ENCODE data around the gene ZNF397.

Gene ZNF397

DNA sequence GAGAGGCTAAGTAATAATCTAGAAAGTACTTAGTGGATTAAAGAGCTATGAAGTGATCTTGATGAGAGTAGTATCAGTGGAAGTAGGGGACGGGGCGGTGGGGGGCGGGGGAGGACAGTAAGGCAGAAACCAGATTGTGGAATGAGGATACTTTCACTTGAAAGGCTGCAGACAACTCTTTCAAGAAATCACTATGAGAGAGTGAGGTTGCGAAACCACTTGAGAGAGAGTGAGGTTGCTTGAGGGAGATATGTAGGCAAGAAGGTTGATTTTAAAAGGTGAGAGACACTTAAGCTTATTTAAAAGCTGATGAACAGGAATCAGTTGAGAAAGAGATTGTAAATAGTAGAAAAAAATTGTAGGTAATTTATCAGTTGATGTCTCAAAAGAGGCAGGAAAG, 3.8 kb downstream of the ZNF397 start:
- Histone ChIP-seq H3K36me3 (peaks cover 73% of the 10 kb centered on the region), H3K9ac (no peak overlapping the region)

GRCh38 chr18:35245719-35246317, 5.0 kb downstream of the ZNF397 start:
- Histone ChIP-seq H3K27ac (no peak overlapping the region), H3K9ac (no peak overlapping the region), H3K36me3 (peaks cover 83% of the 10 kb centered on the region), H3K9me3 (peaks cover 68% of the 10 kb centered on the region), H3K27me3 (no peaks in the 10 kb centered on the region), H3K4me2 (no peak overlapping the region), H3K4me1 (peaks cover 13% of the 10 kb centered on the region), H4K20me1 (no peaks in the 10 kb centered on the region), H3K4me3 (peak overlapping the region; percentile 2; the same call in 1 of the 2 replicates)
- TF ChIP-seq Cebpa-rat (IDR thresholded peaks at IDR 0.05) = no peak

More for the DNA sequence above, 3.8 kb downstream of the ZNF397 start:
- Histone ChIP-seq H4K20me1 (no peaks in the 10 kb centered on the region), H3K4me3 (0 out of 2 replicates have a peak overlapping the region, but pooled peaks have one; percentile 2), H3K27ac (no peak overlapping the region), H3K4me1 (peaks cover 17% of the 10 kb centered on the region), H3K27me3 (no peaks in the 10 kb centered on the region), H3K9me3 (peaks cover 68% of the 10 kb centered on the region), H3K4me2 (no peak overlapping the region)
- TF ChIP-seq Cebpa-rat (IDR thresholded peaks at IDR 0.05) = no peak

DNA sequence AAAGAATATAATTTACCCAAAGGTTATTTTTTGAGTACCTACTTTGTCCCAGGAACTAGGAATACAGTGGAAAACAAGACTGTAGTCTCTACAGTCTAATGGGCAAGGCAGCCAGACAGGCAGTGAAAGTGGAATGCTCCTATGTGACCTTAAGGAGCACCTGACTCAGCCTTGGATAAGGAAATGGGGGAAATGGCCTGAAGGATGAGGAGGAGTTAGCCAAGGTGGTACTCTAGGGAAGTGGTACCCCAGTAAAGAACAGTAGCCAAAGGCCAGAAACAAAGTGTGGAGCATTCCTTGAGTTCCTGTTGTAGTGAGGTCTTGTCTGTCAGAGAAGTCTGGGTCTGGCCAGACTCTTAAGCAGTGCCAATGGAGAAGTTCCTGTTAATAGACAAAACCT, 6.0 kb downstream of the ZNF397 start:
- Histone ChIP-seq H4K20me1 (no peaks in the 10 kb centered on the region), H3K4me1 (peaks cover 9% of the 10 kb centered on the region), H3K36me3 (peaks cover 91% of the 10 kb centered on the region), H3K9ac (no peak overlapping the region), H3K4me2 (no peak overlapping the region), H3K4me3 (no peak overlapping the region), H3K27ac (no peak overlapping the region), H3K9me3 (peaks cover 77% of the 10 kb centered on the region), H3K27me3 (no peaks in the 10 kb centered on the region)
- TF ChIP-seq Cebpa-rat (IDR thresholded peaks at IDR 0.05) = no peak

- no peak overlapping the region for H3K4me2 ChIP-seq
Measured at GRCh38 chr18:35247412-35248249, 6.8 kb downstream of the ZNF397 start.

GRCh38 chr18:35248429-35248828, 7.6 kb downstream of the ZNF397 start:
- Histone ChIP-seq H3K9me3 (peaks cover 81% of the 10 kb centered on the region), H3K27me3 (no peaks in the 10 kb centered on the region), H3K27ac (no peak overlapping the region), H3K4me3 (no peak overlapping the region), H4K20me1 (no peaks in the 10 kb centered on the region), H3K4me1 (no peaks in the 10 kb centered on the region), H3K9ac (no peak overlapping the region), H3K4me2 (no peak overlapping the region), H3K36me3 (peaks cover 94% of the 10 kb centered on the region)
- no peak for TF ChIP-seq Cebpa-rat (IDR thresholded peaks at IDR 0.05)

More at GRCh38 chr18:35247412-35248249, 6.8 kb downstream of the ZNF397 start:
- no peak overlapping the region for H3K27ac ChIP-seq
- no peaks in the 10 kb centered on the region for H4K20me1 ChIP-seq
- H3K9me3 ChIP-seq = peaks cover 81% of the 10 kb centered on the region
- H3K4me1 ChIP-seq = peaks cover 1% of the 10 kb centered on the region
- H3K27me3 ChIP-seq = no peaks in the 10 kb centered on the region
- no peak overlapping the region for H3K4me3 ChIP-seq
- no peak for TF ChIP-seq Cebpa-rat (IDR thresholded peaks at IDR 0.05)
- no peak overlapping the region for H3K9ac ChIP-seq
- H3K36me3 ChIP-seq = peaks cover 94% of the 10 kb centered on the region

GRCh38 chr18:35252466-35252865, 11.6 kb downstream of the ZNF397 start:
- Histone ChIP-seq H3K36me3 (peaks cover 88% of the 10 kb centered on the region), H4K20me1 (no peaks in the 10 kb centered on the region), H3K9ac (no peak overlapping the region), H3K4me1 (no peaks in the 10 kb centered on the region), H3K9me3 (peaks cover 77% of the 10 kb centered on the region), H3K27ac (no peak overlapping the region), H3K27me3 (no peaks in the 10 kb centered on the region), H3K4me3 (no peak overlapping the region), H3K4me2 (no peak overlapping the region)
- TF ChIP-seq Cebpa-rat (IDR thresholded peaks at IDR 0.05) = no peak

- no peak for TF ChIP-seq Cebpa-rat (IDR thresholded peaks at IDR 0.05)
- H3K27ac ChIP-seq = no peak overlapping the region
- H3K9ac ChIP-seq = no peak overlapping the region
- no peaks in the 10 kb centered on the region for H3K27me3 ChIP-seq
- peak overlapping the region; percentile 24 for H3K4me3 ChIP-seq
- H3K9me3 ChIP-seq = peaks cover 71% of the 10 kb centered on the region
- no peak overlapping the region for H3K4me2 ChIP-seq
- no peaks in the 10 kb centered on the region for H3K4me1 ChIP-seq
- no peaks in the 10 kb centered on the region for H4K20me1 ChIP-seq
- H3K36me3 ChIP-seq = peaks cover 86% of the 10 kb centered on the region
Measured at GRCh38 chr18:35253655-35254287, 12.9 kb downstream of the ZNF397 start.

- Histone ChIP-seq H3K36me3 (peaks cover 87% of the 10 kb centered on the region), H3K27me3 (no peaks in the 10 kb centered on the region), H3K4me3 (no peak overlapping the region), H3K4me2 (no peak overlapping the region), H3K4me1 (no peaks in the 10 kb centered on the region), H4K20me1 (no peaks in the 10 kb centered on the region), H3K9me3 (peaks cover 58% of the 10 kb centered on the region), H3K27ac (no peak overlapping the region), H3K9ac (no peak overlapping the region)
- no peak for TF ChIP-seq Cebpa-rat (IDR thresholded peaks at IDR 0.05)
Measured at GRCh38 chr18:35256947-35257346, 16.1 kb downstream of the ZNF397 start.

DNA sequence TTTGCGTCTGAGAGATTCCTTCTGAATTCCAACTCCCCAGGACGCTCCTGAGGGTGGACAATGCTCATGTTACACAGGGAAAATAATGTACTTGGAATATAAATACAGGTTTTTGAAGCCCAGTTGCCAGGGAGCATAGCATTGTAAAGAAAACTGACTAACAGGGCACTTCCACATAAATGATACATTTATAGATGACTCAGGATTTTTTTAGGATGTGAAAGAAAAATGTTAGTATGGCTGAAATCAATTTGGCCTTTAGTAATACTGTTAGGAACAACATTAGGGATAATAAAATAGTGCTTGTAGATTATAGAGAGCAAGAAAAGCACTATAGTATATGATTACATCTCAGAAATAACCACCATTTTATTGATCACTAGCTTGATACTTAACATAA, 23.6 kb downstream of the ZNF397 start:
- Histone ChIP-seq H3K36me3 (peaks cover 77% of the 10 kb centered on the region), H3K4me1 (peaks cover 7% of the 10 kb centered on the region; the same call in 1 of the 2 replicates), H3K4me2 (no peak overlapping the region), H4K20me1 (no peaks in the 10 kb centered on the region), H3K9ac (no peak overlapping the region), H3K27ac (no peak overlapping the region), H3K4me3 (no peak overlapping the region), H3K27me3 (no peaks in the 10 kb centered on the region), H3K9me3 (peaks cover 40% of the 10 kb centered on the region)
- TF ChIP-seq Cebpa-rat (IDR thresholded peaks at IDR 0.05) = no peak

Measured in BLaER1 (cell line).